Stimulated activated CD8-positive, alpha-beta memory T cell treated with anti-CD3 and anti-CD28 coated beads, Interleukin-2, amount 100 ng/mL, for 1 hour (primary cell): ENCODE results near the gene NUP210L.
A peak's percentile ranks its signal among the peaks of the same experiment; 100 is the strongest.

ENCODE experiments used
- DNase-seq, 2 donors: peaks; one replicate each; pipeline ENCODE4 v3.0.0-alpha.2; 2020; ENCODE audit warnings: low read depth in 2 of 2

Gene NUP210L

DNA sequence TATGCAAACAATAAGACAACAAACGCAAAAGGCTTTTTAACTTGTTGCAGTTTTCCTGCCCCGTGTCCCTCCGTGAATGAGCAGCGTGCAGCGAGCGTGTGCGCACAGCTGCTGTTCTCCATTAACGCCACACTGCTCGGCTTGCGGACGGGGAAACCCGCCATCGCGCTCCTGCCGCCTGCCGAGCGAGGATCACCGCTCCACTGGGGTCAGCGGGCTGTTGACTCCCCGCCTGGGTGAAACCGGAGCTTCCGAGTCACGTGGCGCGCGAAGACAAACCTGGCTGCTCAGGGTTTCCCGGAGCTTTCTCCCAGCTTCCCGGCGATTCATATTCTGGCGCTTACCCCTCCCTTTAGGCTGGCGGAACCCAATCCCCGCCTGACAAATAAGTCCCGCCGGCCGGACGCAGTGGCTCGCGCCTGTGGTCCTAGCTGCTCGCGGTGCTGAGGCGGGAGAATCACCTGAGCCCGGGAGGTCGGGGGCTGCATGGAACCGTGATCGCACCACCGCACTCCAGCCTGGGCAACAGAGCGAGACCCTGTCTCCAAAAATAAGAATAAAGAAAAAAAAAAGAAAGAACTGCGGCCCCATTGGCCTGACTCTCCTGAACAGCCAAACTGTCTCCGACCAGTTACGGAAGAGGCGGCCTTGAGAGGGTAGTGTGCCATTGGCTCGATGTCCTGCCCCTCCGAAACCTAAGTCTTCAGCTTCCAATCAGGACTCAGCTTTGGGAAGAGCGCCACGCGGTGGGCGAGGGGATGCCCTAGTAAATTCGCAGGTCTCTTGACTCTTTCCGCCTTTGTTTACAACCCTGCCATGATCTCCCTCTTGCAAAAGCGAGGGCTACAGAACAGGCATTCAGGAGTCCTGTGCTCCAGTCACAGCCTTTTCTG is 187.5 kb downstream of the NUP210L start, which contains the start of gene CREB3L4:
CREB3L4 (plus strand) TSS at position 796 of the 893 bp plus-strand sequence. CDS start 624 bp downstream, outside the sequence.
- DNase-seq = peak; percentile 66 to 68

DNA sequence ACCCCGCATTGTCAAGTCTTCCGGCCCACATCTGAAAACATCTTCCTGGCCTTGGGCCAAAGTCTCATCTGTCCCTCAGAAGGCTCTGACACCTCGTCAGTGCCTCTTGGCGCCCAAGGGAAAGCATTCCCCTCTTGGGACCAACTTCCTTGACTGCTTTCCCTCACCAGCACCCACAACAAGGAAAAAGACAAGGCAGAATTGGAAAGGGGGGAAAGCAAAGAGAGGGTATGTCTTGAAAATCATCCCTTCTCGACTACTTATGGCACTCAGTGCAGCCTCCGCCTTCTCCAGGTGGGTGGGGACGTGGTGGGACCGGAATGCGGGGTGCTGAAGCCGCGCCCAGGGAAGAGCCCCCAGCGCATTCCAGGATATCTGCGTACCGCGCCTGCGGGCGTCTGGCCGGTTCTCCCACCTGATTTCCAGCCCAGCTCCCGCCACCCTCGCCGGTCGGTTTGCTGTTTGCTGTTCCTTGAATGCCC is 191.0 kb downstream of the NUP210L start:
- no peak for DNase-seq

DNA sequence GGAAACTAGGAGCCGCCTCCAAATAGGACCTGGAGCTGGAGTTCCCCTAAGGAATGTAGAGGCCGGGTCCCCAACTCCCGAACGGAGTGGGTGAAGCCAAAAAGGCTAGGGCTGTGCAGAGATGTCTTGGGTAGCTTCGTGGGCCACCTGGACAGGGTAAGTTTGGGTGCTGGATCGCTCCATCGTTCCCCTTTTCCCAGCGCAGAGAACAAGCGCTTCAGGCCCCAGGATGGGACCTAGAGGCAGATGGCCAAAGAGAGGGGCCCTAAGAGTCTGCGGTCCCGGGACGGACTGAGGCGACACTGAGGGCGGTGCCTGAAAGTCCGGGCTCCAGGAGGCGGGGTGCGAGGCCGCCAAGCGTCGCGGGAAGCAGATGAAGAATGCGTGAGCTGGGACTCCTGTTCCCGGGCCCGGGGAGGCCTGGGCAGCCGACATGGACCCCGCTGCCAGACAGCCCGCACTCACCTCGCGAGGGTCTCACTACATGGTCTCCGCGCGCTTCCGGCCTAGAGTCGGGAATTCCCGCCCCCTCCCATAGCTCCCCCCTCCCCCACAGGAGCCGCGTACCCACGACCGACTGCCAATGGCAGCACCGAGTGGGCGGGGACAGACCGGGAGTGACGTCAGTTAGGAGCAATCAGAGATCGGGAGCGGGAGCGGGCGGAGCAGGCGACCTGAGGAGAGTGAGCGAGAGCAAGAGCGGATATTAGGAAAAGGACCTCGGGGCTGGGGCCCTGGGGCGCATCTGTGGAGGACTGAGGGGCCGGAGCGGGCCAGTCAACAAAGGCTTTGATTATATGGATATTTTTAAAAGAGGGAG is 191.6 kb downstream of the NUP210L start, which contains the start of gene SLC39A1:
SLC39A1 (minus strand) TSS at position 508 of the 820 bp plus-strand sequence. CDS start 822 bp downstream, outside the sequence.
- DNase-seq = peak; percentile 84 to 90

DNA sequence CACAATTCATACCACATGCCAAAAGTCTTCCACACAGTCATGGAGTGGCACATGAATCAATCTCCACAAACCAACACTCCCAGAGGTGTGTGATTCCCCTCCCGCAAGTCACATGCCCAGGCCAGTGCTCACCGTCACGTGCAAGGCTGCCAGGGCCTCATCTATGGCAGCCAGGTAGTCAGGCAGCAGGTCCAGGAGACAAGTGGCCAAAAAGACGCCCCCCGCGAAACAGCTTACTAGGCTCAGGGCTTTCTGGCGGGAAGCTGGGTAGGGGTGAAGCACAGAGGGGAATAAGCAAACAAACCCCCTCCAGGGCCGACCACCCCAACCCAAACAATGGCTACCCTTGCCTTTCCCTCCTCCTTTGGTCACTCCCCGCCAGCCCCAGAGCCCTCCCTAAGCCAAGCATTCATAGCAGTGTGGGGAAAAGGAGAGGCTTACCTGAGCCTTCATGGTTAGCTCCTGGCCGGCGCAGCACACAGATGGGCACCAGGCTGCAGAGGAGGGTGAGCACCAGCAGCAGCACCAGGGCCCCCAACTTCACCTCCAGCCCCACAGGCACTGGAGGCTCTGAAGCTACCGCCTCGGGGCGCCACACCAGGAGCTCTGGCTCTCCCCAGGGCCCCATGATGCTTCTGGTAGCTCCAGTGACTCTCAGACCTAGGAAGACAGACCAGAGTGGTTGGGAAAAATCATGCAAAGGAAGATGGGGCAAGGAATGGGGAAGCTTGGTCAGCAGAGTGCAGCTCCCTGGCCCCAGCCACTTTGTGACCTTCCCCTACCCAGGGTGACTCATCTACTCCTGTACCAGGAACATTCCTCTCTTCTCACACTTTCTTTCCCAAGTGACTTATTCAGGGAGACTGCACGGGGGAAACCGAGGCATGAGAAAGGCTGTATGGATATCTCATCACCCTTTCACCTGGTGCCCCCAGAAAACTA is 192.5 kb downstream of the NUP210L start:
- no peak for DNase-seq

DNA sequence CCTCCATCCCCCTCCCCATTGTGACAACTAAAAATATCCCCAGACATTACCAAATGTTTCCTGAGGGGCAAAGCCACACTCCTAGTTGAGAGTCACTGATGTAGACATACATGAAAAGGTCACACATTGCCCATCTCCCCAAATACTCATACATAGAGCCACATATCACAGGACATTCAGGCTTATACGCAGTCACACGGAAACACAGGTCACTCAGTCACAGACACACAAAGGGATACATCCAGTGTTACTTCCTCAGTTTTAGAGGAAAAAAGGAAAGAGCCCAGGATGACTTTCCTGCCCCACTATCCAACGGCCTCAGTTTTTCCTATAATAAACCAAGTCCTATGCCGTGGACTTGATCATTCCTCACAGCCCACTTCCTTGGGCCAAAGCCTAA is 193.5 kb downstream of the NUP210L start:
- no peak for DNase-seq

DNA sequence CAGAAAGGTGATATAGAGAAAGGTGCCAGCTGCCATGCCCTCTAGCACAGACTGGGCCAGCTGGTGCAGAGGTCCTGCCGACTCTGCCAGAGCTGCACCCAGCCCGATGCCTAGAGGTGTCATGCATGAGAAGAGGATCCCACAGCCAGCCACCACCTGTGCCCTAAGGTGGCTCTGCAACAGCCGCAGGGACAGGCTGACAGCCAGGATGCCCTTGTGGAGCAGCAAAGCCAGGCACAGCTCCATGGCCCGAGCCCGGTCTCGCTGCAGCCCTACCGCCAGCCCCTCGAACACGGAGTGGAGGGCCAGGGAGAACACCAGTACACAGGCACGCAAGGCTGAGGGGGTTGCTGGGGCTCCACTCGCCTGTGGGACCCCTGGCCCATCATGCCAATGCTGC is 194.7 kb downstream of the NUP210L start:
- no peak for DNase-seq

DNA sequence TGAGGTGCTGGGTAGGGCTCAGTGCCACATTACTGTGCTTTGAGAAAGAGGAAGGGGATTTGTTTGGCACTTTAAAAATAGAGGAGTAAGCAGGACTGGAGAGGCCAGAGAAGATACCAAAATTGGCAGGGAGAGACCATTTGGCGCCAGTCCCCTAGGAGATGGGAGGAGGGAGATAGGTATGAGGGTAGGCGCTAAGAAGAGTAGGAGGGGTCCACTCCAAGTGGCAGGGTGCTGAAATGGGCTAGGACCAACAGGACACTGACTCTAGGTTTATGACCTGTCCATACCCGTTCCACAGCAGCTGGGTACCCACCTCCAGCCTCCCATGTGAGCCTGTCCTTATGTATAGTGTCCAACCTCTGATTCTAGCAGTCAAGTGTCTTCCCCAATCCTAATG is 195.4 kb downstream of the NUP210L start:
- DNase-seq = no peak

DNA sequence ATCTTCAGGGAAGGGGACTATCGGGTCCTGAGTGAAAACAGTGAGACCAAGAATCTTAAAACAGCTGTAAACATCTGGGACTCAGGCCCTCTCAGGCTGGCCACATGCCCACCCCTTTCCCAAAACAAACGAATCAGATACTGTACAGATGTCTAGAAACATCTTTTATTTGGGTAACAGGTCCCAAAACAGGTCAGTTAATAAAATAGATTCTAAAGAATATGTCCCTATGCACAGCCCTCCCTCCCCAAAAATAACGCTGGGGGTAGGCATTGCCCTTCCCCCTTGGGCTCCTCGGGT is 196.0 kb downstream of the NUP210L start:
- DNase-seq = no peak

DNA sequence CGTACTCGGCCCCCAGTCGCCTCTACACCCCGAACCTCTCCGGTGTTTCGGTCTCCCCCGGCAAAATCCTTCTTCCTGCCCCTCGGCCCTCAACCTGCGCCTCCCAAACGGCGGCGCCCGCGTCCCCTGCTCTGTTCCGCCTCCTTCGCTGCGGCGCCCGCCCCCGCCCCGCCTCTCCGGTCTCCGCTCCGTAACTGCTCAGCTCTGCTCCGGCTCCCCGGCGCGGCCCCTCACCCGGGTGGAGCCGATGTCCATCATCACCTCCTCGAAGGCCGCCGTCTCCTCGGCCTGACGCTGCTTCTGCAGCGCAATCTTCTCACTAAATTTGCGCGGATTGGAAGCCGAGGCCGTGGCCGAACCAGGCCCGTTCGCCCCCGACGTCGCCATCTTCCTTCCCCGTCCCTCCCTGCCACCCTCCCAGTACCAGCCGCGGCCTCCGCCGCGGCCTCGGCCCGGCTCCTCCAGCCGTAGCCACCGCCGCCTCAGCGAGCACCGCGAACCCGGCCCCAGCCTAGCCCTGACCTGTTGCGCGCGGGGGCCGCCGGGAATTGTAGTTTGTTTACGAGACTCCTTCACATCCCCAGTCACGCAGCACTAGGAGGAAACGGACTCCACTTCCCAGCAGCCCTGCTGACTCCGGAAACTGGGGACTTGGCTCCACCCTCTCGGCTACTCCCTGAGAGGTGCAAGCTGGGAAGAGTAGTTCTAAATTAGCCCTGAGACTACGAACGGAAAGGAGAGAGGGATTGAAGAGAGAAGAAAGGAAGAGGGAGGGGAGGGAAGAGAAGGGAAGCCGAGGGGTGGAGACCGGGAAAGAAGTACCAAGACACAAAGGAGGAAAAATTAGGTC is 196.5 kb downstream of the NUP210L start, which contains the start of gene CRTC2:
CRTC2 (minus strand) TSS at position 502 of the 850 bp plus-strand sequence; CDS start at position 387, 115 bp downstream.
- peak; percentile 90 to 93 for DNase-seq

DNA sequence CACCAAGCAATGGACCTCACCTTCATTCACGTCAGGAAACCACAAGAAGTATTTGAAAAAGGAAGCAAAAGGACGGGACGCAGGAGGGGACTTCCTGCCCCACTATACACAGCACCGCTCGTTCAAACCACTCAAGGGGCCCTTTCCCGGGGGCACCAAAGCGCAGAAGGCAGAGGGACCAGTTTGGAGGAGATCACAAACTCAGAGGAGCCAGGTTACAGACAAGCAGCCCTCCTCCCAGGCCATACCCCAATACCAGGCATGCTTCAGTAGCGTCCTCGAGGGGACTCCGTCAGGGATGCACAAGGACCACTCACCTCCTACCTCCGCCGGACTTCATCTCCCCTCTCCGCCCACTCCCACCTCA is 197.1 kb downstream of the NUP210L start:
- DNase-seq = no peak

DNA sequence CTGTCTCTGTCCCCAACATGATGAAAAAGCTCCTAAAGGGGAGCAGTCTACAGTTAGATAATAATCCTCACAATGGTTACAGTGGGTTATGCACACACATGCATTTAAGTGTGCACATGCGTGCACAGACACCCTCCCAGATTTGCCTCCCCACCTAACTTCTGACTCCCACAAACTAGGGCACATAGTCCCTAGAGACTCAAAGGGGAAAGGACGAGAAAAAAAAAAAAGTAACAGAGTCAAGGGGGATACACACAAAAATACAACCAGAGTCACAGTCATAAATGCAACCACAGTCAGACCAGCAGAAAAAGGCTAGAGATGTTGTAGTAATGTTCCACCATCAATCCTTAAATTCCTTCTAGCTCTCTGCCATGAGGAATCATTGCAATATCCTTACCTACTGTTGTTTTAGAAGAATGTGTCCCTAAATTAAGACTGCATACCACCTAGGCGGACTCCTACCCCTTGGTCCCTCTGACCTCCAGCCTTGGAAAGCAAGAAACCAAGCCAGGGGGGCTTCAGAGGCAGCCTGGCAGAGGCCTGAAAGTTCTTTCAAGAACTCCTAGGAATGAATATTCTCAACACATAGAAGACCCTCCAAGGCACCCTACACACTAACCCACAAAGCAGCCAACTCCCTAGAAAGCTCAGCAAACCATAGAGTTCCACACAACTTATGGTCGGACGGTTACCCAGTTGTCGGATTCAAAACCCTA is 197.7 kb downstream of the NUP210L start:
- no peak for DNase-seq

DNA sequence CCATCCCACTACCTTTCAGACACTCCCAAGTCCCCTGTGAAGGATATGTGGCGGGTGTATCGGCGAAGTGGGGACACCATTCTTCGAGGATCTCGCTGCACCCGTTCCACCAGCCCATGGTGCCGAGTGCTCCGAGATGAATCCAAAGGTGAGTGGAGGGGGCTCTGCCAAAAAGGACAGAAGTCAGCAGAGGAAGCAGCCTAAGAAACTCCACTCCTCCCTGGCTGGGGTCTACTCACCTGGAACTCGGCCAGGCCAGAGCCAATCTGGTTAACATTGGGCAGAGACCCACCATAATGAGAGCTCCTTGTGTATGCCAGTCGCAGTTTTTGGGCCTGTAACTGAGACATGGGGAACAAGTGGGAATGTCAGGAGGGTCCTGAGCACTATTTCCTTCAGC is 200.0 kb downstream of the NUP210L start:
- DNase-seq = no peak

DNA sequence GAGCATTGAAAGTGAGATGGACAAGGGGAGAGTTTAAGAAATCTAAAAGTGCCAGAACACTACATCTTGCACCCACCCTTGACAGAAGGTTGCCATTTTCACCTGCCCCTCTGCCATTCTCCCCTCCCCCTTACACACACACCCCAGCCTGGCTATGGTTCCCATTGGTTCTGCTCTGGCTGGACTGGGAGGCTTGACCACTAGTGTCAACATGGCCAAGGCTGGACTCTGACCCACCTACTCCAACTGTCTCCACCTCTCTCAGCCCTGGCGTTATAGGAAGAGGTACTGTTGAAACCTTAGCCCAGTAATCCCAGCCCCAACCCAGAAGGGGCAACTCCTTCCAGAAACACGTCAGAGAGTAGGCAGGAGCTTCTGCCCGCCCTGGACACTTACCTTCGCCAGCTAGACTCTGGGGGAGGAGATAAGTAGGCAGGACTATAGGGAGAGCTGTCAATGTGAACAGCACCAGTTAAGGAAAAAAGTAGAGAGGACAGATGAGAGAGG is 201.0 kb downstream of the NUP210L start:
- DNase-seq = no peak

DNA sequence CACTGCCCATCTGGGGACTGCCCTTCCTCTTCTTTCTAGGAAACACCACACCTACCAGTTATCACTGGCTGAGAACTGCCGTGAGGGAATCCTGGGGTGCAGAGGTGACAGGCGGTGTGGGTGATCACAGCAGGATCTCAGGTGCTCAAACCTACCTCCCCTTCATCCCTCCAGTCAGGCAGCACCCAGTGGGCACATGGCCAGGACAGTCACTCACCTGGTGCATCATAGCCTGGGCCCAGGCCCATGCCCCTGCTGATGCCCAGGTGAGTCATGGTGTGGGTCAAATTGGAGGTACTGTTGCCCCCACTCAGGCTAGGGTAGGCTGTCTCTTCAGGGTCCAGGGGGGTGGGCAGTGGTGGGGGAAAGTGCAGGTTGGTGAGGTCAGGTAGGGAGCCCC is 203.1 kb downstream of the NUP210L start:
- no peak for DNase-seq

DNA sequence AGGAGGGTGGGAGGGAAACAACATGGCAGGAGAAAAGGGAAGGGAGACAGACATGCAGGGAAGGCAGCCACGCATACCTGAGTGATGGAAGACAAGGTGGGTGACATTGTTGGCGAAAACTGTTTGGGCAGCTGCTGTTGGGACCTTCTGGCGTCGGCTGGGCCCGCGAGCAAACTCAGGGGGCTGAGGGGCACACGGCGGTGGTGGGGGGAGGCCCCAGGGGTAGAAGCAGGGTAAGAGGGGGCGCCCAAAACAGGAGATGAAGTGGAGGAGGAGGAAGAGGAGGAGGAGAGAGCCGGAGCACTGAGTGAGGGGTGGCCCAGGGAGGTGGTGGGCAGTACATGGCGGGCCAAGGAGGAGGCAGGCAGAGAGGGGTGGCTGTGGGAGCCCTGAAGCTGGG is 203.7 kb downstream of the NUP210L start:
- DNase-seq = no peak

DNA sequence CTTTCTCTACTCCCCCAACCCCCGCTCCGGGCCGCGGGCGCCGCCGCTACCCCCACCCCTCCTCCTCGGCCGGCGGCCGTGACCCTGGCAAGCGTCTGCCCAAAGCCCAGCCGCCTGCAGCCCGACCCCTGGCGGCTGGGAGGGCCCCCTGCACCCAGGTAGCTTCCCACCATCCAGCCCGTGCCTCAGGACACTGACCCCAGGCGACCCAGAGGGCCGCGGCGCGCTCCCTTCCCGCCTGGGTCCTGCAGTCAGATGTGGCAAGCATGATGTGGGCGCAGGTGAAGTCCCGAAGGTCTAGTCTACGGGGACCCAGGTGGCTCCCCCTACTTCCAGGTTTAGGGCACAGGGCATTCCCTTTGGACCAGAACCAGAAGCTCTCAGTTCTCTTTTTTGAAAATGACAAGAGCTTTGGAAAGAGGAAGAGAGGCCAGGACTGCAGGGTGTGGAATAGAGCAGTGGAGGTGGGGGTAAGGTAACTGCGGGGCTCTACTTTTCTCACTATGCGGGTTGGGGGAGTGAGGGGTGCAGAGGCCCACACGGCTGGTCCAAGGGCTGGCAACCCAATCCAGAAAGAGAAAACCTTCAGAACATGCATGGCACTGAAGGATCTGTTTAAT is 208.1 kb downstream of the NUP210L start, which contains the start of gene DENND4B:
DENND4B (minus strand) TSS at position 97 of the 620 bp plus-strand sequence. CDS start 2,344 bp downstream, outside the sequence.
- DNase-seq = peak in 1 of 2 donors; percentile 63

DNA sequence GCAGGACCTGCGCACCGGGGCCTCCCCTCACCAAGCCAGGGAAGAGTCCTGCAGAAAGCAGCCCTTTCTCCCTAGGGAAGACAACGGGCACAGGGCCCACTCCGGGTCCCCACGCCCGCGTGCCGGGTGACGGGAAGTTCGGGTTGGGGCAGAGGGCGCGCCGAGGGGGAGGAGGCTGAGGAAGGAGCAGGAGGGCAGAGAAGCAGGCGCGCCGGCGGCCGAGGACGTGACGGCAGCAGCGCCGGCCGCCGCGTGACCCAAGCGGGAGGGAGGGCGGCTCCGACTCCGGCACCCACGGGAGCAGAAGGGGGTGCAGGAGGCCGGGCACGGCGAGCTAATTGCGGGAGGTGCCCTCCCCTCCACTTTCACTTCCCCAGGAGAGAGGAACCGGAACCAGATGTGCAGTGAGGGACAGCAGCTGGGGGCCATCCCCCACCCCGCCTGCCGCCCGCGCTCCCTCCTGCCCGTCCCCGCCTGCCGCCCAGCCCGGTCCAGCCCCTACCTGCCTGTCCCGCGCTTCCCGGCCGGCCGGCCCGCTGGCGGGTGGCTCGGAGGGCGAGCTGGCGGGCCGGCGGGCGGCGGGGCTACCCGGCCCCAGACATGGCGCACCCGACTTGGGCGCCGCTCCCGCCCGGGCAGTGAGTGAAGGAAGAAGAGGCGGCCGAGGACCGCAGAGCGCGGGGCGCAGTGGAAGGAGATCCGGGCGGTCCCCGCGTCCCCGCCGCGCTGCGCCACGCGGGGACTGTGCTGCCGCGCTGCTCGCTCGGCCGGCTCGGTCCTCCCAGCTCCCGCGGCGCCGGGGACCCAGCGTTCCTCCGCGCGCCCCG is 208.9 kb downstream of the NUP210L start:
- peak; percentile 48 to 61 for DNase-seq
